Tibial nerve (tissue), 4 donors: ENCODE data around the gene DPH1.

ENCODE experiments used
- EP300 ChIP-seq, 2 donors: sonication (generic); formaldehyde crosslinking; IDR thresholded peaks; one replicate each; pipeline ENCODE4 v1.6.1; 2017; ENCODE audit warnings: antibody characterized with exemption in 2 of 2, mild to moderate bottlenecking in 1 of 2
- TF ChIP-seq, protein P1 (sequence below), 5 experiments: fragments of 200-600 bp in 3 of 5; fragments of 450-650 bp in 2 of 5; sonication (generic) in 3 of 5; IDR thresholded peaks; one replicate each; pipeline ENCODE4 v1.5.1; 2016 to 2019; ENCODE audit warnings: antibody characterized with exemption in 5 of 5, mild to moderate bottlenecking in 3 of 5, moderate library complexity in 2 of 5

DNA sequence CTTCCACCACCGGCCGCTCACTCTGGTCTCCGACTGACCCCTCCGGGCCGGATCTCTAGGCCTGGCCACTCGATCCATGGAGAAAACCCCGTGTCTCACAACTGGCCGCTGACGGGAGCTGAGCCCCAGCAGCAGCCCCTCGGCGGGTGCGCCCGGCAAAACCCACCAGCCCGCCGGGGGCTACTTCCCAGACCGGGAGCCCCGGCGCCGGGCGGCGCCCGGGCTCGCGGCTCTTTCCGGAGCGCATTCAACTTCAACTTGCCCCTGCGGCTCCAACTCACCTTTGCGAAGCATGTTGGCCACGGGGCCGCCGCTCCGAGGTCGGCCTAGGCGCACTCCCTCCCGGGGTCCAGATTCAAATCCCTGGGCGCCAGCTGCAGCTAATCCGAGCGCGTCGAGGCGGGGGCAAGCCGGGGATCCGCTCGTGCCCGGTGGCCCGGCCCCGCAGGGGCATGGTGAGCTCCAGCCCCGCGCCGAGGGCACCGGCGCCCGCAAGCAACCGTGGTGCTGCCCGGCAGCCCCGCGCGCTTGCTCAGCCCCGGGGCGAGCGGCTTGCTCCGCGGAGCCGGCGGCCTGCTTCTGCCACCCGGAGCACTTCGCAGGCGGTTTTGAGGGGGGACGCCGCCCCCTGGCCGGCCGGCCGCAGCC lies 5.3 kb upstream of the DPH1 start:
- TF ChIP-seq EP300 (IDR thresholded peaks at IDR 0.05) = no peak
- TF ChIP-seq, protein P1, sequence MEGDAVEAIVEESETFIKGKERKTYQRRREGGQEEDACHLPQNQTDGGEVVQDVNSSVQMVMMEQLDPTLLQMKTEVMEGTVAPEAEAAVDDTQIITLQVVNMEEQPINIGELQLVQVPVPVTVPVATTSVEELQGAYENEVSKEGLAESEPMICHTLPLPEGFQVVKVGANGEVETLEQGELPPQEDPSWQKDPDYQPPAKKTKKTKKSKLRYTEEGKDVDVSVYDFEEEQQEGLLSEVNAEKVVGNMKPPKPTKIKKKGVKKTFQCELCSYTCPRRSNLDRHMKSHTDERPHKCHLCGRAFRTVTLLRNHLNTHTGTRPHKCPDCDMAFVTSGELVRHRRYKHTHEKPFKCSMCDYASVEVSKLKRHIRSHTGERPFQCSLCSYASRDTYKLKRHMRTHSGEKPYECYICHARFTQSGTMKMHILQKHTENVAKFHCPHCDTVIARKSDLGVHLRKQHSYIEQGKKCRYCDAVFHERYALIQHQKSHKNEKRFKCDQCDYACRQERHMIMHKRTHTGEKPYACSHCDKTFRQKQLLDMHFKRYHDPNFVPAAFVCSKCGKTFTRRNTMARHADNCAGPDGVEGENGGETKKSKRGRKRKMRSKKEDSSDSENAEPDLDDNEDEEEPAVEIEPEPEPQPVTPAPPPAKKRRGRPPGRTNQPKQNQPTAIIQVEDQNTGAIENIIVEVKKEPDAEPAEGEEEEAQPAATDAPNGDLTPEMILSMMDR (IDR thresholded peaks at IDR 0.05) = no peak
